Naive thymus-derived CD4-positive, alpha-beta T cell (primary cell): ENCODE results near the gene RAP1GAP. TPM values are rescaled to one million over a fixed set of nuclear protein-coding genes. Genes with fewer than 3 reads are reported as not detected.
"Not testable (repeated sequence)": the region's sequence is repeated elsewhere in the genome, so short reads cannot be mapped to it uniquely, and the experiment has no call there.

Source experiments
- ATAC-seq: fragments of 150-1000 bp; cut with Tn5 transposase; 2 replicates; pipeline ENCODE4 v1.10.0; 2021; ENCODE audit warnings: mild to moderate bottlenecking, moderate library complexity
- CTCF ChIA-PET: fragments of 350-600 bp; sonication (Branson Sonifier 250); formaldehyde crosslinking; loops from one replicate; lab custom pipeline; 2021; ENCODE audit warnings: antibody characterized with exemption; lab: Charles Lee
- POLR2A ChIA-PET: fragments of 350-600 bp; sonication (Branson Sonifier 250); formaldehyde crosslinking; loops from one replicate; lab custom pipeline; 2021; ENCODE audit warnings: antibody characterized with exemption, inconsistent platforms; lab: Charles Lee
- DNase-seq, 9 donors: peaks; one replicate each; pipeline versions ENCODE4 v3.0.0 to v3.0.0-alpha.2; 2020 to 2022; ENCODE audit warnings: mixed read lengths in 1 of 9
- H3K27ac ChIP-seq: one replicate; pipeline ENCODE4 v1.7.0; 2013; ENCODE audit warnings: mild to moderate bottlenecking, low read depth, low read length, moderate library complexity
- H3K27me3 ChIP-seq, 2 donors: one replicate each; pipeline ENCODE4 v1.7.0; 2013; ENCODE audit warnings: low read length in 2 of 2, mild to moderate bottlenecking in 2 of 2, moderate library complexity in 2 of 2; ENCODE audit not compliant: control insufficient read depth in 2 of 2, insufficient read depth in 2 of 2
- H3K36me3 ChIP-seq, 3 experiments: 1 replicate in 2 of 3; 2 replicates in 1 of 3; pipeline ENCODE4 v1.7.0; 2013; ENCODE audit warnings: low read length in 3 of 3, mild to moderate bottlenecking in 3 of 3, moderate library complexity in 1 of 3; ENCODE audit not compliant: insufficient read depth in 3 of 3, control insufficient read depth in 2 of 3
- H3K4me1 ChIP-seq, 2 donors: one replicate each; pipeline ENCODE4 v1.7.0; 2013; ENCODE audit warnings: low read length in 2 of 2, mild to moderate bottlenecking in 2 of 2, moderate library complexity in 1 of 2; ENCODE audit not compliant: control insufficient read depth in 2 of 2, insufficient read depth in 2 of 2
- H3K4me3 ChIP-seq: 2 replicates; pipeline ENCODE4 v1.7.0; 2013; ENCODE audit warnings: mild to moderate bottlenecking, low read length
- H3K9me3 ChIP-seq, 3 experiments: 1 replicate in 2 of 3; 2 replicates in 1 of 3; pipeline ENCODE4 v1.7.0; 2013; ENCODE audit warnings: low read length in 3 of 3; ENCODE audit not compliant: control insufficient read depth in 2 of 3
- H3K27ac Mint-ChIP-seq, 9 donors: one replicate each; pipeline ENCODE4 v1.8.0; 2020 to 2022; ENCODE audit warnings: mixed read lengths in 9 of 9, mild to moderate bottlenecking in 8 of 9, moderate library complexity in 5 of 9, inconsistent platforms in 2 of 9
- H3K27me3 Mint-ChIP-seq, 5 donors: one replicate each; pipeline ENCODE4 v1.8.0; 2021 to 2022; ENCODE audit warnings: mixed read lengths in 5 of 5, mild to moderate bottlenecking in 1 of 5
- H3K36me3 Mint-ChIP-seq, 5 donors: one replicate each; pipeline ENCODE4 v1.8.0; 2020 to 2022; ENCODE audit warnings: mixed read lengths in 5 of 5, mild to moderate bottlenecking in 3 of 5, inconsistent platforms in 1 of 5
- H3K4me1 Mint-ChIP-seq, 7 donors: one replicate each; pipeline ENCODE4 v1.8.0; 2020 to 2022; ENCODE audit warnings: mixed read lengths in 7 of 7, mild to moderate bottlenecking in 3 of 7, inconsistent platforms in 1 of 7
- H3K4me3 Mint-ChIP-seq, 10 donors: one replicate each; pipeline ENCODE4 v1.8.0; 2020 to 2022; ENCODE audit warnings: mild to moderate bottlenecking in 10 of 10, mixed read lengths in 10 of 10, moderate library complexity in 6 of 10, inconsistent platforms in 2 of 10
- H3K9me3 Mint-ChIP-seq, 11 donors: one replicate each; pipeline ENCODE4 v1.8.0; 2020 to 2022; ENCODE audit warnings: mixed read lengths in 11 of 11, mild to moderate bottlenecking in 4 of 11, inconsistent platforms in 1 of 11, moderate library complexity in 1 of 11
- intact Hi-C, 2 donors: fragments of 100-400 bp; cut with micrococcal nuclease; formaldehyde crosslinking; loops; one replicate each; pipeline ENCODE4 v1.15.1; 2023
- polyA plus RNA-seq, 2 donors: library from polyadenylated mRNA; unstranded; fragments of 300-500 nt; fragmentation: Illumina TruSeq; gene quantifications; one replicate each; pipeline ENCODE4 v1.2.3, GENCODE V29; 2021
- total RNA-seq, 6 experiments: library from RNA in 5 of 6; stranded (reverse) in 5 of 6; gene quantifications; 1 replicate in 5 of 6; 2 replicates in 1 of 6; pipeline ENCODE4 v1.2.3 and lab custom pipeline; 2021 to 2026

RAP1GAP gene
- total and polyA plus RNA-seq, 7 experiments from 2014 or later = 0.16 to 1.4 (median 0.42) TPM; not detected in 3

DNA sequence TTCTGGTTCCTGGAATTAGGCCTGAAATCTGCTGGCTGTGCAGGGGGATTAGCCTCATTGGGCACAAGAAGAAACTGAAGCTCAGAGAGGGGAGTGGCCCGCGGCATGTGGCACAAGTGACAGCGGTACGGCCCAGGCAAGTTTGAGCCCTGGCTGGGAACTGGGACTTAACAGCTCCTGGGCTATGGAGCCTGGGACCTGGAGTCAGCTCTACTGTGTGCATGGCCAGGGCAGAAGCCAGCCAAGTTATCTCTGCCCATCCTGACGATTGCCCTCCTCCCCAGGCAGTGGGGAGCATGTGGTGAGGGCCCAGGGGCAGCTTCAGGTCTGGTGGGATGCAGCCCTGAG lies 98.7 kb downstream of the RAP1GAP start:
- Histone ChIP-seq H3K27ac (no peak overlapping the region), H3K9me3 (no peaks in the 10 kb centered on the region), H3K27me3 (no peaks in the 10 kb centered on the region), H3K4me3 (no peak overlapping the region), H3K4me1 (no peaks in the 10 kb centered on the region), H3K36me3 (no peaks in the 10 kb centered on the region)
- no peaks in the 10 kb centered on the region for H3K9me3 Mint-ChIP-seq
- ChIA-PET CTCF (no interaction called here), POLR2A (no interaction called here)
- intact Hi-C loops = no loop called here
- no peak overlapping the region for H3K4me3 Mint-ChIP-seq
- H3K4me1 Mint-ChIP-seq = no peaks in the 10 kb centered on the region
- H3K27me3 Mint-ChIP-seq = peaks cover 5 to 20% (median 11%) of the 10 kb centered on the region in 5 donors
- no peak for ATAC-seq
- DNase-seq = no peak
- H3K27ac Mint-ChIP-seq = no peak overlapping the region
- H3K36me3 Mint-ChIP-seq = no peaks in the 10 kb centered on the region

DNA sequence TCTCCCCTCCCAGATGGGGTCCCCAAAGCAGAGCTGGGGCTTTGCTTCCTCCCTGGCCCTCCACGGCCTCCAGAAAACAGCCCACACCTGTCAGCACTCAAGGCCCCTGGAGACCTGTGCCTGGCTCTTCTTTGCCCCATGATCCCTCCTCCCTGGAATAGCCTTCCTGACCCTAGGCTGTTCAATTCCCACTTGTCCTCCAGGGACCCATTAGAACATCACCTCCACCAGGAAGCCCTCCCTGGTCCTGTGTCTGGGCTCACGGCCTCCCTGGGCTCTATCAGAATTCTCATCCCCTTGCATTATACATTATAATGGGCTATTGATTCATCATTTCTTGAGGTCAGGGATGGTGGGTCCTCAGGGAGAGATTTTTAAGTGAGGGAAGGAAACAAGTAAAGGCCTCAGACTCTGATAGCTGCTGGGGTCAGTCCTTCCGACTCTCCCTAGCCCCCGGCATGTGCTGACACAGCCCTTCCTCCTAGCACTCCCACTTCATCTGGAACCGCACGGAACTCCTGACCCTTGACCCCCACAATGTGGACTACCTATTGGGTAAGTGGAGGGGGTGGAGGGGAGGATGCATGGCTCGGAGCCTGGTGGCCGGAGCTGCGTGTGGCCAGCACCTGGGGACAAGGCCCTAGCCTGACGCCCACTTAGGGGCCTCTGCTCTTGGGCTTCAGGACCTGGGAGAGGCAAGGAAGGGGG lies 99.2 kb downstream of the RAP1GAP start:
- Mint-ChIP-seq H3K27ac (no peak overlapping the region), H3K9me3 (no peaks in the 10 kb centered on the region), H3K4me3 (no peak overlapping the region), H3K4me1 (no peaks in the 10 kb centered on the region), H3K36me3 (no peaks in the 10 kb centered on the region), H3K27me3 (peaks cover 5 to 20% (median 11%) of the 10 kb centered on the region in 5 donors)
- Histone ChIP-seq H3K4me3 (no peak overlapping the region), H3K4me1 (no peaks in the 10 kb centered on the region), H3K27ac (no peak overlapping the region), H3K27me3 (no peaks in the 10 kb centered on the region), H3K9me3 (no peaks in the 10 kb centered on the region), H3K36me3 (no peaks in the 10 kb centered on the region)
- ATAC-seq = no peak
- no peak for DNase-seq
- POLR2A ChIA-PET = no interaction called here
- intact Hi-C loops = no loop called here
- CTCF ChIA-PET = no interaction called here

DNA sequence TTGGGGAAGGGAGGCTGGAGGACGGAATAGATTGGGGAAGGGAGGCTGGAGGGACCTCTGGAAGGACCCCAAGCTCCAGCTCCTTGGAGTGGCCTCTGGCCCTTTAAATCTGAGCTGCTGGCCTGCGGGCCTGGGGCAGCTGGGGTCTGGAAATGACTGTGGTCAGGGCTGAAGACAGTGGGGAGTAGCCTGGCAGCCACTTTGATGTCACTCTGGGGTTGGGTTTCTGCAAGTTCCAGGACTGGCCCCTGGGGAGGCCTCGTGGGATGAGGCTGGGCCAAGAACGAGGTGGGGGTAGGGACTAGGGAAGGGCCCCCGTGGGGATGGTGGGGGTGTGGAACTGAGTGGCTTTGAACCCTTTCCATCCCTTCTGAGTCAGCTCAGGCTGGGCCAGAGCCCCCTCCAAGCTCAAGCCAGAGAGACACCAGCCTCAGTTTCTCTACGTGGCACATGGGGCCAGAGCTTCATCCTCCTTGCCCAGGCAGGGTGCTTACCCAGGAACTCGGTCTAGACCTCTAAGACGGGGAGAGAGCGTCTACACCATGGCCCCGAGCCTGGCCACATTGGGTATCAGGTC lies 100.3 kb downstream of the RAP1GAP start:
- Mint-ChIP-seq H3K36me3 (no peaks in the 10 kb centered on the region), H3K27me3 (peaks cover 0 to 16% (median 8%) of the 10 kb centered on the region in 5 donors), H3K4me3 (no peak overlapping the region), H3K4me1 (no peaks in the 10 kb centered on the region), H3K27ac (no peak overlapping the region), H3K9me3 (no peaks in the 10 kb centered on the region)
- H3K27me3 ChIP-seq = no peaks in the 10 kb centered on the region
- no peak overlapping the region for H3K27ac ChIP-seq
- ChIA-PET CTCF (no interaction called here), POLR2A (no interaction called here)
- DNase-seq (no peak), ATAC-seq (no peak)
- intact Hi-C loops = no loop called here
- no peaks in the 10 kb centered on the region for H3K4me1 ChIP-seq
- H3K9me3 ChIP-seq = no peaks in the 10 kb centered on the region
- no peaks in the 10 kb centered on the region for H3K36me3 ChIP-seq
- no peak overlapping the region for H3K4me3 ChIP-seq

DNA sequence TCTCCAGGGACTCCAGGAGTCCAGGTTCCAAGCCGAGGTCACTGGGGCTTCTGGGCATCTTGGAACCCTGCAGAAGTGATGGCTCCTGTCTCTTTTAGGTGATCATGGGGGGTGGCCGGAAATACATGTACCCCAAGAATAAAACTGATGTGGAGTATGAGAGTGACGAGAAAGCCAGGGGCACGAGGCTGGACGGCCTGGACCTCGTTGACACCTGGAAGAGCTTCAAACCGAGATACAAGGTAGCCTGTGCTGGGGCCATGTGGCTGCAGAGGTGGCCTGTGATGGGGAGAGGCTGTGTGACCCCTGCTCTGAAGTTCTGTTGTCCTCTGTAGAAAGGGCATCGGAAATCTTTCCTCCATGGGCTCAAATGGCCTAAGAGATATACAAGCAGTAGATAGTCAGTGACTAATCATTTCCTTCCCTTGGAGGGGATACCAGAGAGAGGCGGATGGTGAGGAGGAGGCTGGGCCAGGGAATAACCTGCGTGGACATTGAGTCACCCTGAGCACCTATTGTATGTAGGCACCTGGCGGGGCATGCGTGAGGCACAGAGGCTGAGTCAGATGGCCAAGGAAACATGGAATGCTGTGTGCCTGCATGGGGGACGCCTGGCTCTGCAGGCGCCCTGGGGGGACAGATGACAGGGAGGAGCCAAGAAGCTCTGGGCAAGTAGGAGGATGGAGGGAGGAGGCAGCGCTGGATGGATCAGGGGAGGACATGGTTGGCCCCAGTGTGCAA lies 101.0 kb downstream of the RAP1GAP start:
- H3K4me3 Mint-ChIP-seq = no peak overlapping the region
- no peak for ATAC-seq
- ChIA-PET POLR2A (no interaction called here), CTCF (no interaction called here)
- no peaks in the 10 kb centered on the region for H3K36me3 ChIP-seq
- H3K4me1 ChIP-seq = no peaks in the 10 kb centered on the region
- H3K27ac Mint-ChIP-seq = no peak overlapping the region
- no peaks in the 10 kb centered on the region for H3K9me3 ChIP-seq
- peaks cover 0 to 9% (median 3%) of the 10 kb centered on the region in 5 donors for H3K27me3 Mint-ChIP-seq
- H3K27ac ChIP-seq = no peak overlapping the region
- H3K27me3 ChIP-seq = no peaks in the 10 kb centered on the region
- H3K9me3 Mint-ChIP-seq = no peaks in the 10 kb centered on the region
- intact Hi-C loops = no loop called here
- H3K4me3 ChIP-seq = no peak overlapping the region
- H3K4me1 Mint-ChIP-seq = no peaks in the 10 kb centered on the region
- no peak for DNase-seq
- no peaks in the 10 kb centered on the region for H3K36me3 Mint-ChIP-seq

DNA sequence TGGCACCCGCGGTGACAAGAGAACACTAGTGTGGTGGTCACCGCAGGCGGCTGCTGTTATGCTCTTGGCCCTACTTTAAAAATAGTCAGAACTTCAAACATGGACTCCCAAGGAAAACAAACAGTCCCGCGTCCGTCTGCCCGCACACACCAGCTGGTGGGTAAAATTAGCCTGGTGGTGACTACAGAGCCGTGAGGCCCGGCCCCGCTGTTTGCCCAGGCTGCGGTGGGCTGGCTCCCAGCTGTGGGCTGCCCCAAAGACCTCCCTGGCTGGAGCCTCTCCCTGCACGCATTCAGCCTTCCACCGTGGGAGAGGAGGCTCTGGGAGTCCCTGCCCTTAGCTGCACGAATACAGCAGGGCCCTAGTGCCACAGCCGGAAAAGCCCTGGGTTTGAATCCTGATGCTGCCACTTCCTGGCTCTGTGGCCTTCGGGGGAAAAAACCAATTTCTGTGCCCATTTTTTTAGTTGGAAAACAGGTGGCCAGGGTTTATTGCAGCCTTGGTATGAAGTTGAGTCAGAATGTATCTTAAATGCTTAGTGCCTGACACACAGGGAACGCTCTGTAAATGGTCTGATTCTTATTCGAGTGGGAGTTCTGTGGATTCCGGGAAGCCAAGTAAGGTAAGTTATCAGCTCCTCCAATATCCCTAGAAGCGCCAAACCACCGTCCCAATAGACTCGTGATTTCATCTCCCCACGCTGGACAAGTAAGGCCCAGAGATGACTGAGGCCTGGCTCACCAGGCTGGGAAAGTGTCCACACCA lies 101.7 kb downstream of the RAP1GAP start:
- ChIA-PET POLR2A (no interaction called here), CTCF (no interaction called here)
- Histone ChIP-seq H3K4me1 (no peaks in the 10 kb centered on the region), H3K27ac (no peak overlapping the region), H3K36me3 (no peaks in the 10 kb centered on the region), H3K4me3 (no peak overlapping the region), H3K27me3 (no peaks in the 10 kb centered on the region), H3K9me3 (no peaks in the 10 kb centered on the region)
- intact Hi-C loops = no loop called here
- ATAC-seq (no peak), DNase-seq (no peak)
- H3K27me3 Mint-ChIP-seq = peaks cover 0 to 4% (median 0%) of the 10 kb centered on the region in 5 donors
- H3K36me3 Mint-ChIP-seq = no peaks in the 10 kb centered on the region
- H3K4me3 Mint-ChIP-seq = no peak overlapping the region
- no peaks in the 10 kb centered on the region for H3K4me1 Mint-ChIP-seq
- H3K27ac Mint-ChIP-seq = no peak overlapping the region
- H3K9me3 Mint-ChIP-seq = no peaks in the 10 kb centered on the region

DNA sequence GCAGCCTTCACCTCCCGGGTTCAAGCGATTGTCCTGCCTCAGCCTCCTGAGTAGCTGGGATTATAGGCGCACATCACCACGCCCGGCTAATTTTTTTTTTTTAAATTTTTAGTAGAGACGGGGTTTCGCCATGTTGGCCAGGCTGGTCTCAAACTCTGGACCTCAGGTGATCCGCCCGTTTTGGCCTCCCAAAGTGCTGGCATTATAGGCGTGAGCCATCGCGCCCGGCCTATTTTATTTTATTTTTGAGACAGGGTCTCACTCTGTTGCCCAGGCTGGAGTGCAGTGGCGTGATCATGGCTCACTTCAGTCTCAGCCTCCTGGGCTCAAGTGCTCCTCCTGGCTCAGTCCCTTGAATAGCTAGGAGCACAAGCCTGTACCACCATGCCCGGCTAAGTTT lies 102.8 kb downstream of the RAP1GAP start:
- H3K9me3 Mint-ChIP-seq, H3K36me3 ChIP-seq, H3K27ac ChIP-seq, H3K9me3 ChIP-seq, CTCF ChIA-PET, H3K27me3 Mint-ChIP-seq, H3K4me1 Mint-ChIP-seq, H3K27ac Mint-ChIP-seq, H3K27me3 ChIP-seq, POLR2A ChIA-PET, H3K4me1 ChIP-seq, H3K36me3 Mint-ChIP-seq, H3K4me3 ChIP-seq, H3K4me3 Mint-ChIP-seq, intact Hi-C loops, ATAC-seq, DNase-seq: not testable (repeated sequence)
